HepG2 (cell line): Measurements from ENCODE around the gene EEPD1. TPM values are rescaled to one million over a fixed set of nuclear protein-coding genes. Genes with fewer than 3 reads are reported as not detected.

ENCODE experiments used
- AGO1 ChIP-seq: fragments of 200-400 bp; formaldehyde crosslinking; IDR thresholded peaks from 2 replicates; pipeline ENCODE4 v1.6.1; 2017; ENCODE audit warnings: mild to moderate bottlenecking, low read depth, low read length, moderate library complexity; ENCODE audit not compliant: poor library complexity, severe bottlenecking
- CBFB ChIP-seq: sonication (generic); formaldehyde crosslinking; IDR thresholded peaks from 2 replicates; pipeline ENCODE4 v1.4.0; 2020; ENCODE audit warnings: missing genetic modification reagents
- E2F5 ChIP-seq: sonication (generic); formaldehyde crosslinking; conservative IDR thresholded peaks from 2 replicates; pipeline ENCODE4 v1.4.0; 2020; ENCODE audit warnings: missing genetic modification reagents
- IKZF4 ChIP-seq: sonication (generic); formaldehyde crosslinking; IDR thresholded peaks from 2 replicates; pipeline ENCODE4 v1.5.1; 2020; ENCODE audit warnings: borderline replicate concordance, mild to moderate bottlenecking, low read depth, missing genetic modification reagents; ENCODE audit errors: not compliant biosample characterization
- IRF1 ChIP-seq: sonication (generic); formaldehyde crosslinking; IDR thresholded peaks from 2 replicates; pipeline ENCODE4 v1.4.0; 2020; ENCODE audit warnings: low read depth, mild to moderate bottlenecking, missing genetic modification reagents
- MATR3 ChIP-seq: sonication (generic); formaldehyde crosslinking; IDR thresholded peaks from 2 replicates; pipeline ENCODE4 v1.4.0; 2020; ENCODE audit warnings: missing genetic modification reagents
- NFAT5 ChIP-seq: sonication (generic); formaldehyde crosslinking; IDR thresholded peaks from 2 replicates; pipeline ENCODE4 v1.4.0; 2020; ENCODE audit warnings: missing genetic modification reagents
- PPARG ChIP-seq: conservative IDR thresholded peaks from 2 replicates; pipeline ENCODE4 v1.6.1; 2016; ENCODE audit warnings: missing biosample characterization, missing genetic modification reagents
- RNF219 ChIP-seq: sonication (generic); formaldehyde crosslinking; IDR thresholded peaks from 2 replicates; pipeline ENCODE4 v1.5.0; 2020; ENCODE audit warnings: mild to moderate bottlenecking, missing genetic modification reagents
- TRIM24 ChIP-seq: sonication (generic); formaldehyde crosslinking; IDR thresholded peaks from 2 replicates; pipeline ENCODE4 v1.8.0; 2022; ENCODE audit warnings: mild to moderate bottlenecking, missing genetic modification reagents
- ZFP91 ChIP-seq: sonication (generic); formaldehyde crosslinking; IDR thresholded peaks from 2 replicates; pipeline ENCODE4 v1.9.0; 2022; ENCODE audit warnings: missing genetic modification reagents, mild to moderate bottlenecking, borderline replicate concordance
- ZNF703 ChIP-seq: sonication (generic); formaldehyde crosslinking; IDR thresholded peaks from 2 replicates; pipeline ENCODE4 v1.5.1; 2020; ENCODE audit warnings: missing genetic modification reagents, mild to moderate bottlenecking, moderate library complexity, borderline replicate concordance
- ZNF746 ChIP-seq: sonication (generic); formaldehyde crosslinking; IDR thresholded peaks from 2 replicates; pipeline ENCODE4 v1.8.0; 2022; ENCODE audit warnings: mild to moderate bottlenecking, missing genetic modification reagents
- ZNF776 ChIP-seq: sonication (generic); formaldehyde crosslinking; IDR thresholded peaks from 2 replicates; pipeline ENCODE4 v1.4.0; 2020; ENCODE audit warnings: mild to moderate bottlenecking, missing genetic modification reagents
- ZNF780A ChIP-seq: sonication (generic); formaldehyde crosslinking; IDR thresholded peaks from 2 replicates; pipeline ENCODE4 v1.8.0; 2022; ENCODE audit warnings: mild to moderate bottlenecking, missing genetic modification reagents, moderate library complexity
- ZNF788 ChIP-seq: sonication (generic); formaldehyde crosslinking; IDR thresholded peaks from 2 replicates; pipeline ENCODE4 v1.5.0; 2020; ENCODE audit warnings: mild to moderate bottlenecking, missing genetic modification reagents, borderline replicate concordance
- ZNF850 ChIP-seq: sonication (generic); formaldehyde crosslinking; conservative IDR thresholded peaks from 2 replicates; pipeline ENCODE4 v1.9.0; 2021; ENCODE audit warnings: mild to moderate bottlenecking, missing genetic modification reagents
- polyA plus RNA-seq, 8 experiments: library from polyadenylated mRNA; depleted of rRNA in 3 of 8; stranded (reverse) in 7 of 8; unstranded in 1 of 8; fragments of >200 nt; fragmentation: Illumina TruSeq in 4 of 8; extraction: Trizol in 4 of 8; gene quantifications; 2 replicates each; pipeline versions ENCODE4 v1.2.1 to v1.2.3, GENCODE V29; 2011 to 2016; ENCODE audit warnings: low read depth in 4 of 8, missing spikeins in 1 of 8, mixed read lengths in 1 of 8; ENCODE audit not compliant: insufficient read depth in 1 of 8
- total RNA-seq, 5 experiments: library from RNA; depleted of rRNA; stranded (reverse); fragments of >200 nt; fragmentation: Illumina TruSeq; extraction: Trizol; gene quantifications; 2 replicates each; pipeline ENCODE4 v1.2.3, GENCODE V29; 2016; ENCODE audit warnings: low read depth in 1 of 5

The EEPD1 gene
- total and polyA plus RNA-seq, 2 of the 13 experiments (the other 11 are each of a cell fraction or from before 2014, with no cell fraction given), result 10.1 to 16.4 TPM

- TF ChIP-seq ZNF850 (CRISPR knock-in tag) (no peak), AGO1 (no peak), PPARG (CRISPR knock-in tag) (no peak), ZNF788 (peak; percentile 52; the same call in 1 of the 2 replicates), IRF1 (CRISPR knock-in tag) (no peak), TRIM24 (CRISPR knock-in tag) (no peak), E2F5 (no peak), ZFP91 (no peak), MATR3 (CRISPR knock-in tag) (no peak), ZNF746 (CRISPR knock-in tag) (no peak), IKZF4 (CRISPR knock-in tag) (no peak), RNF219 (CRISPR knock-in tag) (no peak), ZNF776 (CRISPR knock-in tag) (no peak), NFAT5 (CRISPR knock-in tag) (no peak), ZNF780A (CRISPR knock-in tag) (no peak), CBFB (CRISPR knock-in tag) (0 out of 2 replicates have a peak, but pooled peaks have one; percentile 36), ZNF703 (no peak)
Observed at GRCh38 chr7:36291387-36292316, 138.6 kb downstream of the EEPD1 start (continued).
